Measurements from ENCODE around the gene DISP2.

DISP2 gene

DNA sequence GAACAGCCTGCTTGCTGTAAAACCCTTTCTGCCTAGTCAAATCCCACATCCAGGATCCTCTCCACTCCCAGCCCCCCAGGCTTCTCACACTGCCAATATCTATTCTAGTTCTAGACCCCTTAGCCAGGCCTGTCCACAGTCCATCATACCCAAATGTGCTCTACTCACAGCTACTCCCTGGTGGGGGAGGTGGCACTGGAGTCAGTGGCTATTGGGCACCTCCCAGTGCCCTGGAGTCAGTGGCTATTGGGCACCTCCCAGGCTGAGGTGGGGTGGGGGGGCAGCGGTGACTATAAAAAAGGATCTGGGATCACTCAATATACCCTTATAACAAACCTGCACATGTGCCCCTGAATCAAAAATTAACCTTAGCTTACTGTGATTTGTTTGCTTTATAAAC is 773 bp upstream of the DISP2 start (continued):
- TF ChIP-seq KLF9 (tag by site-specific recombination; IDR thresholded peaks at IDR 0.05; ENCODE audit: low read depth) (no peak), ZNF10 (tag by site-specific recombination; IDR thresholded peaks at IDR 0.05) (no peak), ZIC2 (tag by site-specific recombination; IDR thresholded peaks at IDR 0.05) (no peak), WT1 (tag by site-specific recombination; IDR thresholded peaks at IDR 0.05) (no peak)
- TF ChIP-seq, protein P1, sequence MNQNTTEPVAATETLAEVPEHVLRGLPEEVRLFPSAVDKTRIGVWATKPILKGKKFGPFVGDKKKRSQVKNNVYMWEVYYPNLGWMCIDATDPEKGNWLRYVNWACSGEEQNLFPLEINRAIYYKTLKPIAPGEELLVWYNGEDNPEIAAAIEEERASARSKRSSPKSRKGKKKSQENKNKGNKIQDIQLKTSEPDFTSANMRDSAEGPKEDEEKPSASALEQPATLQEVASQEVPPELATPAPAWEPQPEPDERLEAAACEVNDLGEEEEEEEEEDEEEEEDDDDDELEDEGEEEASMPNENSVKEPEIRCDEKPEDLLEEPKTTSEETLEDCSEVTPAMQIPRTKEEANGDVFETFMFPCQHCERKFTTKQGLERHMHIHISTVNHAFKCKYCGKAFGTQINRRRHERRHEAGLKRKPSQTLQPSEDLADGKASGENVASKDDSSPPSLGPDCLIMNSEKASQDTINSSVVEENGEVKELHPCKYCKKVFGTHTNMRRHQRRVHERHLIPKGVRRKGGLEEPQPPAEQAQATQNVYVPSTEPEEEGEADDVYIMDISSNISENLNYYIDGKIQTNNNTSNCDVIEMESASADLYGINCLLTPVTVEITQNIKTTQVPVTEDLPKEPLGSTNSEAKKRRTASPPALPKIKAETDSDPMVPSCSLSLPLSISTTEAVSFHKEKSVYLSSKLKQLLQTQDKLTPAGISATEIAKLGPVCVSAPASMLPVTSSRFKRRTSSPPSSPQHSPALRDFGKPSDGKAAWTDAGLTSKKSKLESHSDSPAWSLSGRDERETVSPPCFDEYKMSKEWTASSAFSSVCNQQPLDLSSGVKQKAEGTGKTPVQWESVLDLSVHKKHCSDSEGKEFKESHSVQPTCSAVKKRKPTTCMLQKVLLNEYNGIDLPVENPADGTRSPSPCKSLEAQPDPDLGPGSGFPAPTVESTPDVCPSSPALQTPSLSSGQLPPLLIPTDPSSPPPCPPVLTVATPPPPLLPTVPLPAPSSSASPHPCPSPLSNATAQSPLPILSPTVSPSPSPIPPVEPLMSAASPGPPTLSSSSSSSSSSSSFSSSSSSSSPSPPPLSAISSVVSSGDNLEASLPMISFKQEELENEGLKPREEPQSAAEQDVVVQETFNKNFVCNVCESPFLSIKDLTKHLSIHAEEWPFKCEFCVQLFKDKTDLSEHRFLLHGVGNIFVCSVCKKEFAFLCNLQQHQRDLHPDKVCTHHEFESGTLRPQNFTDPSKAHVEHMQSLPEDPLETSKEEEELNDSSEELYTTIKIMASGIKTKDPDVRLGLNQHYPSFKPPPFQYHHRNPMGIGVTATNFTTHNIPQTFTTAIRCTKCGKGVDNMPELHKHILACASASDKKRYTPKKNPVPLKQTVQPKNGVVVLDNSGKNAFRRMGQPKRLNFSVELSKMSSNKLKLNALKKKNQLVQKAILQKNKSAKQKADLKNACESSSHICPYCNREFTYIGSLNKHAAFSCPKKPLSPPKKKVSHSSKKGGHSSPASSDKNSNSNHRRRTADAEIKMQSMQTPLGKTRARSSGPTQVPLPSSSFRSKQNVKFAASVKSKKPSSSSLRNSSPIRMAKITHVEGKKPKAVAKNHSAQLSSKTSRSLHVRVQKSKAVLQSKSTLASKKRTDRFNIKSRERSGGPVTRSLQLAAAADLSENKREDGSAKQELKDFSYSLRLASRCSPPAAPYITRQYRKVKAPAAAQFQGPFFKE (tag by site-specific recombination; IDR thresholded peaks at IDR 0.05; ENCODE audit: borderline replicate concordance), result no peak
- TF ChIP-seq, protein P2, sequence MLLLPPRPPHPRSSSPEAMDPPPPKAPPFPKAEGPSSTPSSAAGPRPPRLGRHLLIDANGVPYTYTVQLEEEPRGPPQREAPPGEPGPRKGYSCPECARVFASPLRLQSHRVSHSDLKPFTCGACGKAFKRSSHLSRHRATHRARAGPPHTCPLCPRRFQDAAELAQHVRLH (tag by site-specific recombination; IDR thresholded peaks at IDR 0.05), result no peak

DNA sequence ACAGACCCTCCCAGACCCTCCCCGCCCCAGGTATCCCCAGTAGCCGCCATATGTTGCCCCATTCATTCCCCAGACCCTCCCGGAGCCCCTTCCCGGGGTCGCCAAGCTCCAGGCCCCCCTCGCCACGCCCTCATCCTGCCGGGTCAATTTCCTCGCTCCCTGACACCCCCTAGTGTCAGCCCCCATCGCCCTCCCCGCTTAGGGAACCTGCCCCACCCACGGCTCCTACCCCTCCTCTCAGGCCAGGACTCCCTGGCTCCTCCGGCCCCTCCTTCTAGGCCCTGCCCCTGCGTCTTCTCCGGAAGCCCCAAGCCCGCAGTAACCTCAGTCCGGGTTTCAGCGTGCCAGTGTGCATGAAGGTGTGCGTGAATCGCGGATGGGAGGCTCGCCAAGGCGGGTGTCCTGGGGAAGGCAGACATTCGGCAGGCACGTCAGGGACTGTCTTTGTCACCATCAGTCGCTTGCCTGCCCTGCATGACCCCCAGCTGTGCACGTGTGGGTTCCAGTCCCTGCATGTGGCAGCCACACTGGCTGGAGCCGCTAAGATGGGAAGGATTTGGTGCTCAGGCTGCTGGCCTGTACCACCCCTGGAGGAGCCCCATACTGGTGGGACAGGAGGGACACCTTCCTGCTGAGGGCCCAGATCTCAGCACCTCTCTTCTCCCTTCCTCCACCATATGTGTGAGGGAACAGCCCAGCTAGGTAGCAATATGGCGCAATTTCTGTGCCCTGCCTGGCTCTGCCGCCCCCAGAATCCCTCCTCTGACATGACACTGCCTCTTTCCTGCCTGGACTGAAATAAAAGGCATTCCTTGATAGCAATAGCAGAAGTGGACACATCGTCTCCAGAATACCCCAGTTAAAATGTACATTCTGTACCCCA is 693 bp downstream of the DISP2 start:
- Histone ChIP-seq H3K4me1 (ENCODE audit: control insufficient read depth, insufficient read depth, low read length) (0 out of 2 replicates have a peak, but pooled peaks cover 4% of the 10 kb centered on the region), H3K27ac (ENCODE audit: extremely low read depth, low read depth, low read length) (no peak overlapping the region), H3K4me3 (ENCODE audit: low read depth, low read length) (peak overlapping the region; percentile 48), H3K9me3 (ENCODE audit: control insufficient read depth, insufficient read depth, low read depth, low read length) (no peaks in the 10 kb centered on the region), H3K36me3 (ENCODE audit: control insufficient read depth in 2 of 2, insufficient read depth in 1 of 2, low read length in 2 of 2) (no peaks in the 10 kb centered on the region)
- POLR2A ChIA-PET, result no interaction called here
- CTCF ChIA-PET, result interaction anchor here (1.1 kb wide), 1 partner anchor 9 kb away, joined by 3 read pairs; no protein-coding TSS in a partner anchor
- TF ChIP-seq, protein P3, sequence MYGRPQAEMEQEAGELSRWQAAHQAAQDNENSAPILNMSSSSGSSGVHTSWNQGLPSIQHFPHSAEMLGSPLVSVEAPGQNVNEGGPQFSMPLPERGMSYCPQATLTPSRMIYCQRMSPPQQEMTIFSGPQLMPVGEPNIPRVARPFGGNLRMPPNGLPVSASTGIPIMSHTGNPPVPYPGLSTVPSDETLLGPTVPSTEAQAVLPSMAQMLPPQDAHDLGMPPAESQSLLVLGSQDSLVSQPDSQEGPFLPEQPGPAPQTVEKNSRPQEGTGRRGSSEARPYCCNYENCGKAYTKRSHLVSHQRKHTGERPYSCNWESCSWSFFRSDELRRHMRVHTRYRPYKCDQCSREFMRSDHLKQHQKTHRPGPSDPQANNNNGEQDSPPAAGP (tag by site-specific recombination; IDR thresholded peaks at IDR 0.05), result peak; percentile 41; the same call in 1 of the 2 replicates
- peak; percentile 37 for TF ChIP-seq SP2 (tag by site-specific recombination; IDR thresholded peaks at IDR 0.05)
- TF ChIP-seq SP3 (tag by site-specific recombination; IDR thresholded peaks at IDR 0.05), result peak; percentile 52
- TF ChIP-seq, protein P4, sequence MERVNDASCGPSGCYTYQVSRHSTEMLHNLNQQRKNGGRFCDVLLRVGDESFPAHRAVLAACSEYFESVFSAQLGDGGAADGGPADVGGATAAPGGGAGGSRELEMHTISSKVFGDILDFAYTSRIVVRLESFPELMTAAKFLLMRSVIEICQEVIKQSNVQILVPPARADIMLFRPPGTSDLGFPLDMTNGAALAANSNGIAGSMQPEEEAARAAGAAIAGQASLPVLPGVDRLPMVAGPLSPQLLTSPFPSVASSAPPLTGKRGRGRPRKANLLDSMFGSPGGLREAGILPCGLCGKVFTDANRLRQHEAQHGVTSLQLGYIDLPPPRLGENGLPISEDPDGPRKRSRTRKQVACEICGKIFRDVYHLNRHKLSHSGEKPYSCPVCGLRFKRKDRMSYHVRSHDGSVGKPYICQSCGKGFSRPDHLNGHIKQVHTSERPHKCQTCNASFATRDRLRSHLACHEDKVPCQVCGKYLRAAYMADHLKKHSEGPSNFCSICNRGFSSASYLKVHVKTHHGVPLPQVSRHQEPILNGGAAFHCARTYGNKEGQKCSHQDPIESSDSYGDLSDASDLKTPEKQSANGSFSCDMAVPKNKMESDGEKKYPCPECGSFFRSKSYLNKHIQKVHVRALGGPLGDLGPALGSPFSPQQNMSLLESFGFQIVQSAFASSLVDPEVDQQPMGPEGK (tag by site-specific recombination; IDR thresholded peaks at IDR 0.05), result peak; percentile 36; the same call in 1 of the 2 replicates
- TF ChIP-seq, protein P5, sequence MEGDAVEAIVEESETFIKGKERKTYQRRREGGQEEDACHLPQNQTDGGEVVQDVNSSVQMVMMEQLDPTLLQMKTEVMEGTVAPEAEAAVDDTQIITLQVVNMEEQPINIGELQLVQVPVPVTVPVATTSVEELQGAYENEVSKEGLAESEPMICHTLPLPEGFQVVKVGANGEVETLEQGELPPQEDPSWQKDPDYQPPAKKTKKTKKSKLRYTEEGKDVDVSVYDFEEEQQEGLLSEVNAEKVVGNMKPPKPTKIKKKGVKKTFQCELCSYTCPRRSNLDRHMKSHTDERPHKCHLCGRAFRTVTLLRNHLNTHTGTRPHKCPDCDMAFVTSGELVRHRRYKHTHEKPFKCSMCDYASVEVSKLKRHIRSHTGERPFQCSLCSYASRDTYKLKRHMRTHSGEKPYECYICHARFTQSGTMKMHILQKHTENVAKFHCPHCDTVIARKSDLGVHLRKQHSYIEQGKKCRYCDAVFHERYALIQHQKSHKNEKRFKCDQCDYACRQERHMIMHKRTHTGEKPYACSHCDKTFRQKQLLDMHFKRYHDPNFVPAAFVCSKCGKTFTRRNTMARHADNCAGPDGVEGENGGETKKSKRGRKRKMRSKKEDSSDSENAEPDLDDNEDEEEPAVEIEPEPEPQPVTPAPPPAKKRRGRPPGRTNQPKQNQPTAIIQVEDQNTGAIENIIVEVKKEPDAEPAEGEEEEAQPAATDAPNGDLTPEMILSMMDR (tag by site-specific recombination; IDR thresholded peaks at IDR 0.05), result peak; percentile 69
- TF ChIP-seq ZNF600 (tag by site-specific recombination; IDR thresholded peaks at IDR 0.05), result peak; percentile 53
- peak; percentile 94 for TF ChIP-seq ZBTB48 (tag by site-specific recombination; IDR thresholded peaks at IDR 0.05)
- TF ChIP-seq ZNF560 (tag by site-specific recombination; IDR thresholded peaks at IDR 0.05; ENCODE audit: borderline replicate concordance), result no peak
- TF ChIP-seq ZXDB (tag by site-specific recombination; IDR thresholded peaks at IDR 0.05), result 0 out of 2 replicates have a peak, but pooled peaks have one; percentile 33
- no peak for TF ChIP-seq KLF1 (tag by site-specific recombination; IDR thresholded peaks at IDR 0.05)
- TF ChIP-seq ZFP41 (tag by site-specific recombination; IDR thresholded peaks at IDR 0.05; ENCODE audit: borderline replicate concordance), result no peak
- TF ChIP-seq, protein P6, sequence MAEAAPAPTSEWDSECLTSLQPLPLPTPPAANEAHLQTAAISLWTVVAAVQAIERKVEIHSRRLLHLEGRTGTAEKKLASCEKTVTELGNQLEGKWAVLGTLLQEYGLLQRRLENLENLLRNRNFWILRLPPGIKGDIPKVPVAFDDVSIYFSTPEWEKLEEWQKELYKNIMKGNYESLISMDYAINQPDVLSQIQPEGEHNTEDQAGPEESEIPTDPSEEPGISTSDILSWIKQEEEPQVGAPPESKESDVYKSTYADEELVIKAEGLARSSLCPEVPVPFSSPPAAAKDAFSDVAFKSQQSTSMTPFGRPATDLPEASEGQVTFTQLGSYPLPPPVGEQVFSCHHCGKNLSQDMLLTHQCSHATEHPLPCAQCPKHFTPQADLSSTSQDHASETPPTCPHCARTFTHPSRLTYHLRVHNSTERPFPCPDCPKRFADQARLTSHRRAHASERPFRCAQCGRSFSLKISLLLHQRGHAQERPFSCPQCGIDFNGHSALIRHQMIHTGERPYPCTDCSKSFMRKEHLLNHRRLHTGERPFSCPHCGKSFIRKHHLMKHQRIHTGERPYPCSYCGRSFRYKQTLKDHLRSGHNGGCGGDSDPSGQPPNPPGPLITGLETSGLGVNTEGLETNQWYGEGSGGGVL (tag by site-specific recombination; IDR thresholded peaks at IDR 0.05), result peak; percentile 34; the same call in 1 of the 2 replicates
- TF ChIP-seq ZNF112 (tag by site-specific recombination; IDR thresholded peaks at IDR 0.05), result no peak
- TF ChIP-seq GLIS2 (tag by site-specific recombination; IDR thresholded peaks at IDR 0.05), result peak; percentile 80; the same call in 1 of the 2 replicates
- TF ChIP-seq ZIC2 (tag by site-specific recombination; IDR thresholded peaks at IDR 0.05), result peak; percentile 84
- TF ChIP-seq GLIS1 (tag by site-specific recombination; IDR thresholded peaks at IDR 0.05), result peak; percentile 95
- TF ChIP-seq ZNF335 (tag by site-specific recombination; conservative IDR thresholded peaks at IDR 0.05), result peak; percentile 61
- TF ChIP-seq KLF9 (tag by site-specific recombination; IDR thresholded peaks at IDR 0.05; ENCODE audit: low read depth), result peak; percentile 73

All from HEK293 (cell line).